Measurements from ENCODE around the gene ZFYVE28. TPM values are rescaled to one million over a fixed set of nuclear protein-coding genes. Genes with fewer than 3 reads are reported as not detected.

ZFYVE28 gene
- total and polyA plus RNA-seq, 2 donors (not counting 1 experiment from before 2014, with no cell fraction given): 5.8 to 12.1 TPM

- H3K4me3 Mint-ChIP-seq: no peak overlapping the region
- Histone ChIP-seq H3K4me2 (replicated peaks; ENCODE audit: low read depth, low read length, poor library complexity, severe bottlenecking) (no peak overlapping the region), H3K4me1 (ENCODE audit: control insufficient read depth in 2 of 2, insufficient read depth in 2 of 2, low read length in 2 of 2) (peaks cover 7 to 8% of the 10 kb centered on the region in 2 donors), H3K9ac (ENCODE audit: low read length) (no peak overlapping the region), H3K36me3 (replicated peaks in 1 of 2; ENCODE audit: control extremely low read depth in 1 of 2, control insufficient read depth in 1 of 2, extremely low read depth in 1 of 2, insufficient read depth in 2 of 2, low read length in 1 of 2) (no peaks in the 10 kb centered on the region), H3K79me2 (ENCODE audit: control insufficient read depth, insufficient read depth, low read length) (no peaks in the 10 kb centered on the region), H4K20me1 (ENCODE audit: control insufficient read depth, insufficient read depth, low read length, poor library complexity, severe bottlenecking) (no peaks in the 10 kb centered on the region), H3K9me3 (ENCODE audit: control extremely low read depth in 1 of 3, control insufficient read depth in 2 of 3, insufficient read depth in 1 of 3, low read length in 2 of 3) (no peaks in the 10 kb centered on the region), H3K27me3 (replicated peaks in 1 of 4; ENCODE audit: control extremely low read depth in 1 of 4, control insufficient read depth in 3 of 4, insufficient read depth in 4 of 4, low read length in 3 of 4) (no peaks in the 10 kb centered on the region), H2AFZ (ENCODE audit: insufficient read depth, low read depth, low read length, poor library complexity, severe bottlenecking) (no peak overlapping the region), H3K4me3 (ENCODE audit: control extremely low read depth in 1 of 5, extremely low read depth in 1 of 5, insufficient read depth in 1 of 5, low read depth in 2 of 5, low read length in 4 of 5) (no peak overlapping the region), H3K27ac (ENCODE audit: low read length in 2 of 2) (no peak overlapping the region)
- DNase-seq (no peak), ATAC-seq (ENCODE audit: low read depth) (no peak)
- peaks cover 4% of the 10 kb centered on the region for H3K4me1 Mint-ChIP-seq
- WGBS (ENCODE audit: insufficient coverage): 87% methylated on average over 13 of the region's 15 CpGs
- POLR2A ChIA-PET: no interaction called here
- intact Hi-C loops (cut with micrococcal nuclease): no loop called here
- H3K27ac Mint-ChIP-seq: no peak overlapping the region
- TF ChIP-seq CTCF (IDR thresholded peaks at IDR 0.05) (no peak), EZH2 (IDR thresholded peaks at IDR 0.05; ENCODE audit: borderline replicate concordance, insufficient read depth, low read depth, low read length, poor library complexity, severe bottlenecking) (no peak)
- CTCF ChIA-PET: no interaction called here
- H3K9me3 Mint-ChIP-seq (ENCODE audit: insufficient read depth): no peaks in the 10 kb centered on the region
- H3K27me3 Mint-ChIP-seq: no peaks in the 10 kb centered on the region
Observed at GRCh38 chr4:2362266-2363055, 56.0 kb downstream of the ZFYVE28 start.

All from B cell (primary cell).